Heart left ventricle (tissue), 13 donors: Measurements from ENCODE around the gene SPTBN1.

Experiments
- POLR2A ChIP-seq, 2 donors: fragments of 450-650 bp; IDR thresholded peaks; one replicate each; pipeline ENCODE4 v1.6.1; 2017; ENCODE audit warnings: antibody characterized with exemption in 2 of 2, mild to moderate bottlenecking in 2 of 2, moderate library complexity in 2 of 2
- TF ChIP-seq, protein P1 (sequence below), 12 donors: fragments of 200-600 bp; sonication (generic) in 4 of 12; IDR thresholded peaks; one replicate each; pipeline versions ENCODE4 v1.5.0 to v1.8.0; 2018 to 2022; ENCODE audit warnings: antibody characterized with exemption in 12 of 12, mild to moderate bottlenecking in 5 of 12
- donor health status: ischemic (EF 13 %, LVEDD 7.1; RV severe dilation, severe dysfunction).
- donor health status: DM: no; HTN: yes; CAD: no.
- donor health status: DM: no; HTN: no; CAD: no.
- donor health status: ischemic (EF 25% LVEDD 6.9; RV normal size, moderate dysfunction).
- donor health status: ischemic (EF 25% LVEDD 5.7; RV mildly dilated, moderate dysfunction).
- donor health status: ischemic (EF 35%, LVEDD 5.7; RV mildly dilated, moderate dysfunction).
- donor health status: nonischemic (EF 11% LVEDD 7.7; RV severe dilation, severe dysfunction).
- donor health status: DM: yes; HTN: yes; CAD: no.
- donor health status: PGD.
- donor health status: ischemic (EF 29% LVEDD 5.4; RV normal size, mild dysfunction).
- donor health status: nonischemic (EF 23%, LVEDD 6.1; RV moderate dilation, normal function).

DNA sequence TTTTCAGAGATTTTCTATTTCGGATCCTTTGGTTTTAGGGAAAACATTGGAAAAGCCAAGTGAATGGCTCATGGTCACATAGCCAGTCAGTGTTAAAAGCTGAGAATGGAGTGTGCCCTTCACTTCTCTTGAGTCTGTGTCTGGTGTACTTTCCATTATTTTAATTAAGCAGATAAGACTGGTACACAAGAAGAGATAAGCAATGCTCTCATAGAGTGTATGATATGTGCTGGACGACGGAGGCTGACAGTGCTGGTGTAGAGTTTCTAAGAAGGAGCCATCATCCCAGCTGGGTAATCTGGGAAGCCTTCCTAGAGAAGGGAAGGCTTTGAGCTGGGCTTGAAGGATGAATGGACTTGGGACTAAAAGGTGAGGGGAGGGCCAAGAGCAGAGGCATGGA lies 93.3 kb downstream of the SPTBN1 start:
- TF ChIP-seq, protein P1, sequence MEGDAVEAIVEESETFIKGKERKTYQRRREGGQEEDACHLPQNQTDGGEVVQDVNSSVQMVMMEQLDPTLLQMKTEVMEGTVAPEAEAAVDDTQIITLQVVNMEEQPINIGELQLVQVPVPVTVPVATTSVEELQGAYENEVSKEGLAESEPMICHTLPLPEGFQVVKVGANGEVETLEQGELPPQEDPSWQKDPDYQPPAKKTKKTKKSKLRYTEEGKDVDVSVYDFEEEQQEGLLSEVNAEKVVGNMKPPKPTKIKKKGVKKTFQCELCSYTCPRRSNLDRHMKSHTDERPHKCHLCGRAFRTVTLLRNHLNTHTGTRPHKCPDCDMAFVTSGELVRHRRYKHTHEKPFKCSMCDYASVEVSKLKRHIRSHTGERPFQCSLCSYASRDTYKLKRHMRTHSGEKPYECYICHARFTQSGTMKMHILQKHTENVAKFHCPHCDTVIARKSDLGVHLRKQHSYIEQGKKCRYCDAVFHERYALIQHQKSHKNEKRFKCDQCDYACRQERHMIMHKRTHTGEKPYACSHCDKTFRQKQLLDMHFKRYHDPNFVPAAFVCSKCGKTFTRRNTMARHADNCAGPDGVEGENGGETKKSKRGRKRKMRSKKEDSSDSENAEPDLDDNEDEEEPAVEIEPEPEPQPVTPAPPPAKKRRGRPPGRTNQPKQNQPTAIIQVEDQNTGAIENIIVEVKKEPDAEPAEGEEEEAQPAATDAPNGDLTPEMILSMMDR (IDR thresholded peaks at IDR 0.05) = no peak
- TF ChIP-seq POLR2A (IDR thresholded peaks at IDR 0.05) = no peak
